HG03103 (cell line): ENCODE data around the gene RGS9BP.
"Not testable (repeated sequence)": the region's sequence is repeated elsewhere in the genome, so short reads cannot be mapped to it uniquely, and the experiment has no call there.

ENCODE experiments used
- ATAC-seq: cut with Tn5 transposase; IDR thresholded peaks from one replicate; pipeline ENCODE4 v1.9.1; 2021; ENCODE audit warnings: low read depth; ENCODE audit not compliant: unreplicated experiment

RGS9BP gene

GRCh38 chr19:32671883-32672593 is 3.6 kb upstream of the RGS9BP start:
- ATAC-seq: no peak

- no peak for ATAC-seq
Observed at GRCh38 chr19:32672841-32673240, 2.8 kb upstream of the RGS9BP start.

- no peak for ATAC-seq
Observed at GRCh38 chr19:32673573-32673972, 2.1 kb upstream of the RGS9BP start.

DNA sequence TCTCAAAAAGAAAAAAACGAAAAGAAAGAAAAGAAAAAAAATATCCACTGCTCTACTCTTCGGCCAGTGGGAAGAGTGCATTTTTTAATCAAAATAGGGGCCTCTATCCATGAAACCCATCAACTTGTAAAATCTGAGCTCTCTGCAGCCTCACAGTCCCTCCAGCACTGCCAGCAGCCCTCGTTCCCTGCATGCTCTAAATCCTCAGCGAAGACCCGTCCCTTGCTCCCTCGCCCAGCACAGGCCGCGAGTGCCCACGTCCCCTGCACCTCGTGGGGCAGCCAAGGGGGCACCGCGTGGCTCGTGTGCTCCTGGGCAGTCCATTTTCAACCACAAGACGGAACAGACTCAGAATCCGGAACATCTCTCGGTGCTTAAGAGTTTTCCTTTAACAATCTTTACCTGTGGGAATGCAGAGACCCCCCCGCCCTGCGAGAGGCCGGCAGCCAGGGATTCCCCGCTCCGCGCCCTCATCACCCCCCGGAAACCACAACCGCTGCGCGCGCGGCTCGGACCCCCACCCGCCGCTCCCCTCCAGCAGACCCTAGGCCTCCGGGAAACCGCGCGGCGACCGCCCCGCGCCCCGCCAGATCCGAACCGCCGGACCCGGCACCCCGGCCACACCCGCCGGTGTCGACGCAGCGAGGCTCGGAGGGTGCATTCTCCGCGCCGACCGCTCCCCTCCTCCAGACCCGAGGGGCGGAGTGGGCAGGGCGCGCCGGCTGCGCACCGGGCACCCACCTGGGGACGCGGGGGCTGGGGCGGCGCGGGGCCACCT is 1.3 kb upstream of the RGS9BP start:
- ATAC-seq: no peak

GRCh38 chr19:32674931-32675719 is 523 bp upstream of the RGS9BP start, which contains the start of gene ANKRD27:
ANKRD27 (minus strand) TSS chr19:32675180; CDS start chr19:32659015, 16,165 bp downstream.
- peak; percentile 95 for ATAC-seq

GRCh38 chr19:32676186-32676894 is 692 bp downstream of the RGS9BP start:
- no peak for ATAC-seq

DNA sequence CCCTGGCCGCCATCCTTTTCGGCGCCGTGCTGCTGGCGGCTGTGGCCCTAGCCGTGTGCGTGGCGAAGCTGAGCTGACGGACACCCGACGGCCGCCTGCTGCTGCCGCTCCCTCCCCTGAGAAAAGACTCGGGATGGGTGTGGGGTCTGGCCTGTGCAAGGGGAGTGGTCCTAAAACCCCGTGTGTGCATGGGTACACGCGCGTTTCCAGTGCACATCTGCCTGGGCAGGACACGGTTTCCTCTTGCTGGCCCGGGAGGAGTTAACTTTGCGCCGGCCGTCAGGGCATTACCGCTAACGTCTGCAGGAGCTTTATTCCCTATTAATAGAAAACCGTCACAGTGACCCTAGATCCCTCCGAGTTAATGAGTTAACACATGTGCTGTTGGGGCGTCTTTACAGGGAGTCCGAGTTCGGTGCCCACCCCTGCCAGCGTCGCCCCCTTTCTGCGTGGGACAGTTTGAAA is 1.3 kb downstream of the RGS9BP start:
- ATAC-seq: no peak

GRCh38 chr19:32677657-32678056 is 2.0 kb downstream of the RGS9BP start:
- no peak for ATAC-seq

DNA sequence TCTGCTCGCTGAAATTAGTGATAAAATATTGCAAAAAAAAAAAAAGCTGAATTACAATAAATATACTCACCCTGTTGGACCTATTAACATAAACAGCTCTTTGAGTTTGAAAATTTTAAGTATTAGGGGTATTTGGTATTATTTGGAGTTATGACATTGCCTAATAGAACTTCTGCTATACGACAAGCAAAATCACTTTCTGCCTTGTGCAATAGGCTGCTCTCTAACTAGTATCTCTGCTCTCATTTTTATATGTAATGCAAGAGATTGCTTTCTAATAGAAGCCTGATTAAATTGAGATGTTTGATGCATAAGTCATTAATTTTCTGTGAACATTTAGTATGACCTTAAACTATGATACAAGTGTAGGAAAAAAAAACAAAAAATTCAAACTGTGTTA is 5.3 kb downstream of the RGS9BP start:
- no peak for ATAC-seq

GRCh38 chr19:32682317-32682716 is 6.7 kb downstream of the RGS9BP start:
- no peak for ATAC-seq

- no peak for ATAC-seq
Observed at GRCh38 chr19:32686847-32687475, 11.3 kb downstream of the RGS9BP start.

DNA sequence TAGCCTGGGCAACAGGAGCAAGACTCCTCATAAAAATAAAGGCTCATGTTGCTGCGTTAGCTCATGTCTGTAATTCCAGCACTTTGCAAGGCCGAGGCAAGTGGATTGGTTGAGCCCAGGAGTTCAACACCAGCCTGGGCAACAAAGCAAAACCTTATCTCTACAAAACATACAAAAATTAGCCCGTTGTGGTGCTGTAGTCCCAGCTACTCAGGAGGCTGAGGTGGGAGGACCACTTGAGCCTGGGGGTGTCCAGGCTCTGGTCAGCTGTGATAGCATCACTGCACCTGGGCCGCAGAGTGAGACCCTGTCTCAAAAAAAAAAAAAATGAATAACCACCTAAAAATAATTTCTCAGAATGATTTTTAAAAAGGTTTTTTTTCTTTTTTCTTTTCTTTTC is 12.0 kb downstream of the RGS9BP start:
- no peak for ATAC-seq

DNA sequence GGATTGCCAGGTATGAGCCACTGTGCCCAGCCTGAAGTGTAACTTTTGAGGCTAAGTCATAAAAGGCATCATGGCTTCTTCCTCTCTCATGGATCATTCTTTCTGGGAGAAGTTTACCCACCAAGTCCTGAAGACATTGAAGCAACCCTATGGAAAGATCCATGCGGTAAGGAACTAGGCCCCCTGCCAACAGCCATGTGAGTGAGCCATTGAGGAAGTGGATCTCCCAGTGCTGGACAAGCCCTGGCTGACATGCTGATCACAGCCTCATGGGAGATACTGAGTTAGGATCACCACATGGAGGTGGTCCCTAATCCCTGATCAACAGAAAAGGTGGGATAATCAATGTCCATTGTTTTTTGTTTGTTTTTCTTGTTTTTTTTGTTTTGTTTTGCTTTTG is 12.7 kb downstream of the RGS9BP start:
- ATAC-seq: no peak

DNA sequence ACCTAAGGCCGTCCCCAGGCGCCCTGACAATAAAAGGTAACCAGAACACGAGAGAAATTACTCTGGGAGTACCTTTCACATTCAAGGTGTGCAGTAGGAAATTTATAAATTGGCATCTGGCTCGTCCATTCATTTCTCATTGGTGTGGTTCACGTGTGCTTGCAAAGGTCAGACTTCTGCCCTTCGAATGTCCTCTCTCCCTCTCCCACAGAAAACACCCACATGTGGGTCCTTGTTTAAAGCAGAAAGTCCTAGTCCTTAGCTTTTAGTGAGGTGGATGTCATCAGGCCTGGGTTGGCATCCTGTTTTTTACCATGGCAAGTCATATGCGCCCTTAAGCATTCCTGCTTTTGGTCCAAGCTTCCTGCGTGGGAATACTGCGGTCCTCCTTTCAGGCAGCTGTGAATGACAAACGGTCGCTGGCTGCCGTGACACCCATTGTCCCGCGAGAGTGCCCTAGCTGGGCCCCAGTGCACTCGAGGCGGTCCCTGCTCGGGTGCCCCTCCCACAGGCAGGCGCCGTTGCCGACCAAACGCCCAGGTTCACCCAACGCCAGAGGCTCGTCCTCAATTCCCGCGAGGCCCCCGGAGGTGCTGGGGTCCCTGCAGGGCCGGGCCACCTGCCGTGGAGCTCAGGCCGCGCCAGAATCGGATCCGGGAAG is 15.8 kb downstream of the RGS9BP start, which contains the start of gene NUDT19:
Gene NUDT19 (plus strand): TSS at position 531 of the 661 bp plus-strand sequence. CDS start 140 bp downstream, outside the sequence.
- ATAC-seq: peak; percentile 86

- peak; percentile 41 for ATAC-seq
Observed at GRCh38 chr19:32691952-32692726, 16.5 kb downstream of the RGS9BP start.

DNA sequence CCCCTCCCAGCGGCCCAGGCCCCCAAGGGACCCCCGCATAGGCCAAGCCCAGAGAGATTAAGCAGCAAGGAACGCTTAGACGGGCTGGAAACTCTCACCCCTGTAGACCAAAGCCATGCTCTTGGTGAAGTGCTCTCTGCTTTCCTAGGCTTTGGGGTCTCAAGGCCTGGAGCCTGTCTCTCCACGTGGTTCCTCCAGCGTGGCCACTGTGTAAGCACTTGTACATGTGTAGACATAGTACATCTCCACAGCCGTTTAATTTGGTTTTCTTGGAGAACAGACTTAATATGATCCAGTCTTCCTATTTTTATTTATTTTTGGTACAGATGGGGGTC is 17.0 kb downstream of the RGS9BP start:
- ATAC-seq: no peak

DNA sequence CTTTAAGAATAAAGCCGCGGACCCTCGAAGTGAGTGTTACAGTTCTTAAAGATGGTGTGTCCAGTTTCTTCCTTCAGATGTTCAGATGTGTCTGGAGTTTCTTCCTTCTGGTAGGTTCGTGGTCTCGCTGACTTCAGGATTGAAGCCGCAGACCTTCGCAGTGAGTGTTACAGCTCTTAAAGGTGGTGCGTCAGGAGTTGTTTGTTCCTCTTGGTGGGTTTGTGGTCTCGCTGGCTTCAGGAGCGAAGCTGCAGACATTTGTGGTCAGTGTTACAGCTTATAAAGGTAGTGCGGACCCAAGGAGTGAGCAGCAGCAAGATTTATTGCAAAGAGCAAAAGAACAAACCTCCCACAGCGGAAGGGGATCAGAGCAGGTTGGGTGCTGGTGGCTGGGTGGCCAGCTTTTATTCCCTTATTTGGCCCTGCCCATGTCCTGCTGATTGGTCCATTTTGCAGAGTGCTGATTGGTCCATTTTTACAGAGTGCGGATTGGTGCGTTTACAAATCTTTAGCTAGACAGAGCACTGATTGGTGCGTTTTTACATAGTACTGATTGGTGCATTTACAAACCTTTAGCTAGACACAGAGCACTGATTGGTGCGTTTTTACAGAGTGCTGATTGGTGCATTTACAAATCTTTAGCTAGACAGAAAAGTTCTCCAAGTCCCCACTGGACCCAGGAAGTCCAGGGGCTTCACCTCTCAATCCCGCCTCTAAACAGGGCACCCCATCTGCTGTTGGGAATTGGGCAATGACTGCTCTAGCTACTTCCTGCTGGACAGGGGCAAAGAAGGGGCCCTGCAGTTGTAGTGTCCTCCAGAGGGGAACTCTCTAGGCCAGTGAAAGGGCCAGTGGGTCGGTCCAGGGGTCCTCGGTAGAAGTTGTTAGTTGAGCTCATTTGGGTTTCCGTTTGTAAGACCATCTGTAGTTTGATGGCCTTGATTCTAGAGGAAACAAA is 17.8 kb downstream of the RGS9BP start:
- ATAC-seq: not testable (repeated sequence)

DNA sequence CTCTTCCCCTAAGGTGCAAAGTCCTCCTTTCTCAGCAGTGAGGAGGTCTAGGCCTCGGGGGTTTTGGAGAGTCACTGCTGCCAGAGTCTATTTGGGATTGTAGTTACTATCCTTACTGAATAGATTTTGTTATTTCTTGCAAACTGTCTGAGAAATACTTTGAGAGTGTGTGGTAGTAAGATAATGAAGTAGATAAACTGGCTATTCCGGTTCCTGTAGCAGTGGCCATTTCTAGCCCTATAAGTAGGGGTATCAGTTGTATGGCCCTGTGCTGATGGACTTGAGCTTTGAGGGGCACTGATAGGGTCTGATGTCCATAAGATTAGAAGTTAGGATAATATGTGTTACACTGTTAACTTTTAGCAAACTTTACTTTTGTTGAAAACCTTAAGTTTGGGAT is 18.7 kb downstream of the RGS9BP start:
- ATAC-seq: not testable (repeated sequence)
